Colonic mucosa (tissue), 4 donors: ENCODE measurements around the gene PAGE5. TPM values are rescaled to one million over a fixed set of nuclear protein-coding genes. Genes with fewer than 3 reads are reported as not detected.

Experiments used
- DNase-seq: peaks from one replicate; pipeline ENCODE4 v3.0.0-alpha.2; 2020
- H3K27ac ChIP-seq: fragments of 200-600 bp; one replicate; pipeline ENCODE4 v1.8.0; 2021
- H3K27me3 ChIP-seq: fragments of 200-600 bp; one replicate; pipeline ENCODE4 v1.8.0; 2021
- H3K36me3 ChIP-seq: fragments of 200-600 bp; one replicate; pipeline ENCODE4 v1.8.0; 2021
- H3K4me1 ChIP-seq: fragments of 200-600 bp; one replicate; pipeline ENCODE4 v1.8.0; 2021; ENCODE audit warnings: mild to moderate bottlenecking
- H3K4me3 ChIP-seq: fragments of 200-600 bp; one replicate; pipeline ENCODE4 v1.8.0; 2021
- H3K9ac ChIP-seq, 2 donors: one replicate each; pipeline ENCODE4 v1.7.0; 2013; ENCODE audit warnings: control low read depth in 2 of 2, low read depth in 2 of 2, low read length in 2 of 2
- H3K9me3 ChIP-seq: fragments of 200-600 bp; one replicate; pipeline ENCODE4 v1.8.0; 2021
- CTCF ChIP-seq: fragments of 200-600 bp; IDR thresholded peaks from one replicate; pipeline ENCODE4 v1.8.0; 2022; ENCODE audit warnings: antibody characterized with exemption, mild to moderate bottlenecking
- intact Hi-C: fragments of 100-400 bp; cut with DNase I; formaldehyde crosslinking; loops from one replicate; pipeline ENCODE4 v1.14.1; 2022
- total RNA-seq, 2 donors: library from RNA; stranded (reverse); fragmentation: NEBNext Ultra II Directional in 1 of 2; extraction: Animal tissue kit (Norgen Biotek cat#: 25700) in 1 of 2; gene quantifications; one replicate each; pipeline ENCODE4 v1.2.1, GENCODE V29; 2021
- donor health status: healthy.
- donor health status: DM: no; HTN: no; CAD: no.
- donor health status: DM: no; HTN: no; CAD: no.

PAGE5 gene, protein sequence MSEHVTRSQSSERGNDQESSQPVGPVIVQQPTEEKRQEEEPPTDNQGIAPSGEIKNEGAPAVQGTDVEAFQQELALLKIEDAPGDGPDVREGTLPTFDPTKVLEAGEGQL
- total RNA-seq, result not detected

- no peaks in the 10 kb centered on the region for H3K27me3 ChIP-seq
- intact Hi-C loops, result no loop called here
- DNase-seq, result no peak
- no peak within 1 kb of the TSS for H3K9ac ChIP-seq
- H3K4me3 ChIP-seq, result no peak within 1 kb of the TSS
- H3K27ac ChIP-seq, result no peak within 1 kb of the TSS
- no peak for TF ChIP-seq CTCF
- H3K36me3 ChIP-seq, result no peaks in the 10 kb centered on the region
- H3K9me3 ChIP-seq, result no peaks in the 10 kb centered on the region
- no peaks in the 10 kb centered on the region for H3K4me1 ChIP-seq
Measured at GRCh38 chrX:55220119-55220794, at the start of gene PAGE5. TSS of gene PAGE5 (plus strand) at chrX:55220346. CDS start at chrX:55221383, 1,037 bp downstream.

GRCh38 chrX:55187281-55187680 is 32.9 kb upstream of the PAGE5 start:
- Histone ChIP-seq H3K9me3 (no peaks in the 10 kb centered on the region), H3K4me3 (no peak overlapping the region), H3K4me1 (no peaks in the 10 kb centered on the region), H3K36me3 (no peaks in the 10 kb centered on the region), H3K9ac (no peak overlapping the region), H3K27me3 (no peaks in the 10 kb centered on the region), H3K27ac (no peak overlapping the region)
- intact Hi-C loops, result no loop called here
- no peak for TF ChIP-seq CTCF
- no peak for DNase-seq

DNA sequence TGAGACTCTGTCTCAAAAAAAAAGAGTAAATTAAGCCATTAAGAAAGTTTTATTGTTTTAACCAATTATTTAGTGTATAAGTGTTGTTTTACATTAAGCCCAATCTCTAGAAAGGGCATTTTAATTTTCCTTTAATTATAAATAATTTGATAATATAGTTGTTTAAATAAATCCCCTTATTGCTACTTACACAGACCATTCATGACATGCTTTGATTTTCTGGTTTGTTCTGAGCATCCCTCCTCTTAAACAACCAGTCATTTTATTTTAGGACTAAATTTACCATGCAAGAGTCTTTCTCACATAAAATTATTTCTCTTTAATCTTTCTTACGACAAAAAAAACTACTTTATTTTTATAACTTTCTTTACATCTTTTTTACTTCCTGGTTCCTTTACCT is 23.5 kb upstream of the PAGE5 start:
- H3K4me3 ChIP-seq, result no peak overlapping the region
- TF ChIP-seq CTCF, result no peak
- DNase-seq, result no peak
- no peaks in the 10 kb centered on the region for H3K27me3 ChIP-seq
- H3K4me1 ChIP-seq, result no peaks in the 10 kb centered on the region
- no peaks in the 10 kb centered on the region for H3K9me3 ChIP-seq
- H3K27ac ChIP-seq, result no peak overlapping the region
- intact Hi-C loops, result no loop called here
- no peak overlapping the region for H3K9ac ChIP-seq
- no peaks in the 10 kb centered on the region for H3K36me3 ChIP-seq

DNA sequence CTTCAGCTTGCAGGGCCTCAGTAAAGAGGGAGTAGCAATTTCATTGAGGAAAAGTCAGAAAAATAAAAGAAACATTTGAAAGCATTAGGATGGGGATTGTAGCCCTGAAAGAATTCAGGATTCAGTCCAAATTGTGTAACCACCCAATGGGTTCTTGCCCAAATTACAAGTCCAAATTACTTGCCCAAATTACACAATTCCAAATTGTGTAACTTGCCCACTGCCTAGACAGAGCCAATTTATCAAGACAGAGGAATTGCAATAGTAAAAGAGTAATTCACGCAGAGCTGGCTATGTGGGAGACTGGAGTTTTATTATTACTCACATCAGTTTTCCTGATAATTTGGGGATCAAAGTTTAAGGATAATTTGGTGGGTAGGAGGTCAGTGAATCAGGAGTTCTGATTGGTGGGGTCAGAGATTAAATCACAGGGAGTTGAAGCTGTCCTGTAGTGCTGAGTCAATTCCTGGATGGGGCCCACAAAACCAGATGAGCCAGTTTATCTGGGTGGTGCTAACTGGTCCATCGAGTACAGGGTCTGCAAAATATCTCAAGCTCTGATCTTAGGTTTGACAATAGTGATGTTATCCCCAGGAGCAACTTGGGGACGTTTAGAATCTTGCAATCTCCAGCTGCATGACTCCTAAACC is 18.1 kb upstream of the PAGE5 start:
- Histone ChIP-seq H3K4me3 (no peak overlapping the region), H3K9ac (no peak overlapping the region), H3K4me1 (no peaks in the 10 kb centered on the region), H3K36me3 (no peaks in the 10 kb centered on the region), H3K9me3 (no peaks in the 10 kb centered on the region), H3K27me3 (no peaks in the 10 kb centered on the region), H3K27ac (no peak overlapping the region)
- no peak for DNase-seq
- TF ChIP-seq CTCF, result no peak
- intact Hi-C loops, result no loop called here

GRCh38 chrX:55206162-55206941 is 13.8 kb upstream of the PAGE5 start:
- TF ChIP-seq CTCF, result no peak
- H3K9ac ChIP-seq, result no peak overlapping the region
- H3K4me3 ChIP-seq, result no peak overlapping the region
- H3K36me3 ChIP-seq, result no peaks in the 10 kb centered on the region
- no peaks in the 10 kb centered on the region for H3K27me3 ChIP-seq
- no peak overlapping the region for H3K27ac ChIP-seq
- no peaks in the 10 kb centered on the region for H3K9me3 ChIP-seq
- no peak for DNase-seq
- no peaks in the 10 kb centered on the region for H3K4me1 ChIP-seq
- intact Hi-C loops, result no loop called here
